Testis (tissue), 2 donors: ENCODE data around the gene OR4E2.

ENCODE experiments used
- CTCF ChIP-seq, 3 experiments: fragments of 450-650 bp in 2 of 3; fragments of 200-600 bp in 1 of 3; sonication (generic) in 1 of 3; IDR thresholded peaks; one replicate each; pipeline ENCODE4 v1.5.1; 2016 to 2019; ENCODE audit warnings: antibody characterized with exemption in 3 of 3, mild to moderate bottlenecking in 2 of 3, moderate library complexity in 1 of 3
- POLR2A ChIP-seq: fragments of 450-650 bp; IDR thresholded peaks from one replicate; pipeline ENCODE4 v1.6.1; 2017; ENCODE audit warnings: antibody characterized with exemption, mild to moderate bottlenecking, moderate library complexity

GRCh38 chr14:21643407-21643806, 10.2 kb upstream of the OR4E2 start:
- TF ChIP-seq CTCF (IDR thresholded peaks at IDR 0.05) (no peak), POLR2A (no peak)
